ENCODE measurements around the gene WDR72. TPM values are rescaled to one million over a fixed set of nuclear protein-coding genes. Genes with fewer than 3 reads are reported as not detected.
"Not testable (repeated sequence)": the region's sequence is repeated elsewhere in the genome, so short reads cannot be mapped to it uniquely, and the experiment has no call there.

The WDR72 gene
- 5.0 and 6.1 TPM in 2 replicates for total RNA-seq (2014; rRNA removed; shearing (Covaris generic); ENCODE audit: low replicate concordance)

GRCh38 chr15:53759411-53759931 is at the start of gene WDR72:
WDR72 (minus strand) TSS chr15:53759663; CDS start chr15:53733149, 26,514 bp downstream.
- peak; percentile 46 for DNase-seq (ENCODE audit: low read depth)
- in situ Hi-C loops (cut with HindIII; ENCODE audit: low pct_unique_long_range_greater_than_20kb, low sequenced_read_pairs), result no loop called here

DNA sequence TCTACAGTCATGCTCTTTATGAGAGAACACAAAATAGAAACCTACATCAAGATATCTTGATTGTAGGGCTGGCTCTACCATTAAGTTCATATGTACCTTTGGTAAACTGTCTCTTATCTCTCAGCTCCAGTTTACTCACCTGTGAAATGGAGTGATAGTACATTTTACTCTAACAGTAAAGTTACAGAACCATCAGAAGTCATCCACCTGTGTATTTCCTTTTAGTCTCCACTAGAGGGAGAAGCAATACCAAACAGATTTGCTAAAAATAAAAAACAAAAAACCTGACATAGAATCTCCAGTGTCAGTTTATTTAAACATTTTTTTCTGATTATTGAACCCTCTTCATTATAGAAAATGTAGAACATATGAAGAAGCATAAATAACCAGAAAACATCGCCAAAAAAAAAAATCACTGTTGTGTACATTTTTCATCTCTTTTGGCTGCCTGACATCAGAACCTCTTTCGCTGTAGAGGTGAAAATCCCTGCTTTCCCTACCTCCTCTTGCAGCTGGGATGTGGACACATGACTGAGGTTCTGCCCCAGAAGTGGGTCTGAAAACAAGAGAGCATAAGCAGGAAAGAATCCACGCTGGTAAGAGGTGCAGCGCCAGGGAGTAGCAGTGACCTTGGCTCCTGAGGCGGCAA is 48.7 kb upstream of the WDR72 start:
- in situ Hi-C loops (cut with HindIII; ENCODE audit: low pct_unique_long_range_greater_than_20kb, low sequenced_read_pairs), result no loop called here
- DNase-seq (ENCODE audit: low read depth), result no peak

DNA sequence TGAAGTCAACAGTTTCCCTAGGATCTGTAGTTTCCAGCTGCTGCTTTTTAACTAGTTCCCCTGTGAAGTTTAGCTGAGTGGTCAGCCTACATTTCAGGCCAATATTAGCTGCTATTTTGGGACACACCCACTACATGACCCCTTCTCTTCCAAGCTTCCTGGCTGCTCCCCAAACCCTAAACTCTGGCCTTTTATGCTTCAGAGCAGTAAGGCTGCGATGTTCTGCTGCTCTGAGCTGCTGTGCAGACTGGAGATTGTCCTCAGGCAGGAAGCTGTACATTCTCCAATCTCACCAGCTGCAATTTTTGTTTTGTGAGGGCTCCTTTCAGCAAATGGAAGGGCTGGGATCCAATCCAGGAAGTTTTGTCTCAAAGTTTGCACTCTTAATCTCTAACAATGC is 48.0 kb upstream of the WDR72 start:
- in situ Hi-C loops (cut with HindIII; ENCODE audit: low pct_unique_long_range_greater_than_20kb, low sequenced_read_pairs), result no loop called here
- no peak for DNase-seq (ENCODE audit: low read depth)

GRCh38 chr15:53802672-53803071 is 43.2 kb upstream of the WDR72 start:
- in situ Hi-C loops (cut with HindIII; ENCODE audit: low pct_unique_long_range_greater_than_20kb, low sequenced_read_pairs), result no loop called here
- DNase-seq (ENCODE audit: low read depth), result no peak

DNA sequence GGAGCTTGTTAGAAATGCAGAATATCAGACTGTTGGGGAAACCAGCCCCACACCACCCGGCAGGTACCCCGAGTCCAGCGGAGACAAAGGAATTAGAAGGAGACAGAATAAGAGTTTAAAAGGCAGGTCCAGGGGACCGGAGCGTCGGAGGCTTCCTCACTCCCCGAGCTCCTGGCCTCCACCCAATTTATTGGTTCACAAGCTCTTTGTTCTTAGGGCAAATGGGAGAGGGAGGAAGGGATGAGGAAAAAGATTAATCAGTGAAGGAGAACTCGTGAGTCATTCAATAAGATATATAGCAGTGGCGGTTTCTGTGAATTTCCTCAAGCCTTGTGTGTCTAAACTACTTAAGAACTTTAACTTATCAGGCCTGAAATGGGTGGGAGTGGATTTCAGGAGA is 32.1 kb upstream of the WDR72 start:
- in situ Hi-C loops (cut with HindIII; ENCODE audit: low pct_unique_long_range_greater_than_20kb, low sequenced_read_pairs), result no loop called here

DNA sequence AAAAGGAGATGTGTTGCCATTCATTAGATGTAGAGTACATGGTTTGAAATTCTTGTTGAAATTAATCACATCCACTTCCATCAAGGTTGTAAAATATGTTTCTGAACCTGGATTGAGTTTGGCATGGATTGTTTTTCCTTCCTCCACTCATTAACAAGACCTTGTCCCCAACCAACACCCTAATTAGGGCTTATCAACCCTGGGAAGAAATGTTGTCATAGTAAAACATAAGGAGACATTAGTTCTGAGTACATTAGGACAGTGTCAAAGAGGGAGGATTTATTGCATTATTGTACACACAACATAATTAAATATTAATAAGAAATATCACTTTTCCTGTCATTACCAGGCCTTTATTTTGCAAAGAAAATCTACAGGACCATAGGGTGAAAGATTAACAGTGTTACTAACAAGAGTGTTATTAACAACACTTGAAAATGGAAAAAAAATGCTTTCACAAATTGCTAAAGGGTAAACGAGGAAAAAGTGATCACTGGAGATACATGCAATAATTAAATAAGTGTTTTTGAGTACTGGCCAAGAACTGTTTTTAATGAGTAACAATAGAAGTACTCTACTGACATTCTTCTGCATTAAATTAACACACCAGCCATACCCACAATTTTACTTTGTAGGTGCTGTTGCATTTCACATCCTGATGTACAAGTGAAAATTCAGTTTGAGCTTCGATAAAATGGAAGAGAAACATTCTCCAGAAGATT is 30.4 kb upstream of the WDR72 start:
- in situ Hi-C loops (cut with HindIII; ENCODE audit: low pct_unique_long_range_greater_than_20kb, low sequenced_read_pairs), result no loop called here
- no peak for DNase-seq (ENCODE audit: low read depth)

More for the DNA sequence above, 32.1 kb upstream of the WDR72 start:
- peak; percentile 54 for DNase-seq (ENCODE audit: low read depth)

- no peak for DNase-seq (ENCODE audit: low read depth)
Observed at GRCh38 chr15:53786401-53786800, 26.9 kb upstream of the WDR72 start.

DNA sequence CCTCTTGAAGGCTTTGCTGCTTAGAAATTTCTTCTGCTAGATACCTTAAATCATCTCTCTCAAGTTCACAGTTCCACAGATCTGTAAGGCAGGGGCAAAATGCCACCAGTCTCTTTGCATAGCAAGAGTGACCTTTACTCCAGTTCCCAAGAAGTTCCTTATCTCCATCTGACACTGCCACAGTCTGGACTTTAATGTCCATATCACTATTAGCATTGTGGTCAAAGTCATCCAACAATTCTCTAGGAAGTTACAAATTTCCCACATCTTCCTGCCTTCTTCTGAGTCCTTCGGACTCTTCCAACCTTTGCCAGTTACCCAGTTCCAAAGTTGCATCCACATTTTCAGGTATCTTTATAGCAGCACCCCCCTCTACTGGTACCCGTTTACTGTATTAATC is 25.8 kb upstream of the WDR72 start:
- in situ Hi-C loops (cut with HindIII; ENCODE audit: low pct_unique_long_range_greater_than_20kb, low sequenced_read_pairs); DNase-seq (ENCODE audit: low read depth): not testable (repeated sequence)

More at GRCh38 chr15:53786401-53786800, 26.9 kb upstream of the WDR72 start:
- in situ Hi-C loops (cut with HindIII; ENCODE audit: low pct_unique_long_range_greater_than_20kb, low sequenced_read_pairs), result no loop called here

- in situ Hi-C loops (cut with HindIII; ENCODE audit: low pct_unique_long_range_greater_than_20kb, low sequenced_read_pairs), result no loop called here
- DNase-seq (ENCODE audit: low read depth), result peak; percentile 61
Observed at GRCh38 chr15:53762916-53763315, 3.5 kb upstream of the WDR72 start.

DNA sequence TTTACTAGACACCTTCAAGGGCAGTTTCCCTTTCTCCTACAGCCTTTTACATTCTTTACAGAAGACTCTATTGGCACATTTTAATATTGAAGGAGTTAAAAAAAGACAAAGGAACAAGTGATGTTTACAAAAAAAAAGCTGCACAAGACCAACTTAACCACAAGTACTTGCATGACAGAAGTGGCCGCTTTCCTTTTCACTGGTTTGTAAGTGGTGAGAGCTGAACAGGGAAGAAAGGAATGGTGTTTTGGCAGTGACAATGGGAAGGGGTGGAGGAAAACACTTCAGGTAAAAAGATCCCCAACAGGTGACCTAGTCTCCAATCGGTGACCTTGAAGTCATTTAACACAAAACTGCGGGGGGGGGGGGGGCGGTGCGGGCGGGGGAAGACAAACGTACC is 1.1 kb downstream of the WDR72 start:
- DNase-seq (ENCODE audit: low read depth), result peak; percentile 28
- in situ Hi-C loops (cut with HindIII; ENCODE audit: low pct_unique_long_range_greater_than_20kb, low sequenced_read_pairs), result no loop called here

GRCh38 chr15:53757906-53758305 is 1.6 kb downstream of the WDR72 start:
- in situ Hi-C loops (cut with HindIII; ENCODE audit: low pct_unique_long_range_greater_than_20kb, low sequenced_read_pairs), result no loop called here
- peak; percentile 76 for DNase-seq (ENCODE audit: low read depth)

GRCh38 chr15:53753813-53754212 is 5.7 kb downstream of the WDR72 start:
- in situ Hi-C loops (cut with HindIII; ENCODE audit: low pct_unique_long_range_greater_than_20kb, low sequenced_read_pairs), result no loop called here
- DNase-seq (ENCODE audit: low read depth), result no peak

GRCh38 chr15:53752406-53752805 is 7.1 kb downstream of the WDR72 start:
- in situ Hi-C loops (cut with HindIII; ENCODE audit: low pct_unique_long_range_greater_than_20kb, low sequenced_read_pairs), result no loop called here
- no peak for DNase-seq (ENCODE audit: low read depth)

DNA sequence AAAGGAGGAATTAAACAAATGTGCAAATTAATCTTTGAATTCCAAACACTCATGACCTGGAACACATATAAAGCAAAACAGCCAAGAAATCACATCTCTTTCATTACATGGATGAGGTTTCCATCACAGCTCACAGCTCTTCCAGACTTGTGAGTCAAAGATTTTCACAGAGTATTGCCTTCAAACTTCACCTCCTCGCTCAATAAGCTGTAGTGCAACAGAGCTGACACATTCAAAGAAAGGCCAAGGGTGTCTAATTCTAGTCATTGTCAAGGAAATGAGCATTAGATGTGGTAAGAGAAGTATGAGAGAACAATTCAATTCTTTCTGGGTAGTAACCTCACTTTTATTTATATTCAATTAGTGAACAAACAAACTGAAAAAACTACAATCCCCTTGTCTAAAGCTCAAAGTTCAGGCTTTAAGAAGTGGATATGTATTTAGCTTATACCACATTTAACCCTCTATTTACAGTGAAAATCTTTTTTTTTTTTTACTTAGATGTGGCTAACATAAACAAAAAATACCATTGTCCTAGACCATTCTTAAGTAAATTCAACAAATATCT is 11.9 kb downstream of the WDR72 start:
- DNase-seq (ENCODE audit: low read depth), result no peak
- in situ Hi-C loops (cut with HindIII; ENCODE audit: low pct_unique_long_range_greater_than_20kb, low sequenced_read_pairs), result no loop called here

- in situ Hi-C loops (cut with HindIII; ENCODE audit: low pct_unique_long_range_greater_than_20kb, low sequenced_read_pairs), result no loop called here
- DNase-seq (ENCODE audit: low read depth), result peak; percentile 62
Observed at GRCh38 chr15:53746101-53746500, 13.4 kb downstream of the WDR72 start.

GRCh38 chr15:53739651-53740050 is 19.8 kb downstream of the WDR72 start:
- peak; percentile 65 for DNase-seq (ENCODE audit: low read depth)
- in situ Hi-C loops (cut with HindIII; ENCODE audit: low pct_unique_long_range_greater_than_20kb, low sequenced_read_pairs), result no loop called here

- no peak for DNase-seq (ENCODE audit: low read depth)
- in situ Hi-C loops (cut with HindIII; ENCODE audit: low pct_unique_long_range_greater_than_20kb, low sequenced_read_pairs), result no loop called here
Observed at GRCh38 chr15:53739187-53739586, 20.3 kb downstream of the WDR72 start.

GRCh38 chr15:53721334-53722087 is 38.0 kb downstream of the WDR72 start:
- DNase-seq (ENCODE audit: low read depth), result no peak
- in situ Hi-C loops (cut with HindIII; ENCODE audit: low pct_unique_long_range_greater_than_20kb, low sequenced_read_pairs), result no loop called here

Data from Caki2 (cell line).